Neural cell (in vitro differentiated cells): ENCODE results near the gene IBSP.

Experiments used
- MXI1 ChIP-seq: fragments of 450-650 bp; conservative IDR thresholded peaks from 2 replicates; pipeline ENCODE4 v1.6.1; 2014; ENCODE audit warnings: antibody characterized with exemption, mild to moderate bottlenecking; ENCODE audit not compliant: poor library complexity, severe bottlenecking
- POLR2AphosphoS5 ChIP-seq: IDR thresholded peaks from 2 replicates; pipeline ENCODE4 v1.6.1; 2012
- RAD21 ChIP-seq: fragments of 450-650 bp; conservative IDR thresholded peaks from 2 replicates; pipeline ENCODE4 v1.6.1; 2014; ENCODE audit warnings: antibody characterized with exemption, mild to moderate bottlenecking, moderate library complexity
- SMC3 ChIP-seq: fragments of 450-650 bp; conservative IDR thresholded peaks from 2 replicates; pipeline ENCODE4 v1.6.1; 2014; ENCODE audit warnings: antibody characterized with exemption, mild to moderate bottlenecking, moderate library complexity; ENCODE audit not compliant: poor library complexity
- TF ChIP-seq, protein P1 (sequence below): fragments of 450-650 bp; IDR thresholded peaks from 2 replicates; pipeline ENCODE4 v1.5.1; 2014; ENCODE audit warnings: antibody characterized with exemption, mild to moderate bottlenecking, moderate library complexity; ENCODE audit not compliant: poor library complexity, severe bottlenecking

DNA sequence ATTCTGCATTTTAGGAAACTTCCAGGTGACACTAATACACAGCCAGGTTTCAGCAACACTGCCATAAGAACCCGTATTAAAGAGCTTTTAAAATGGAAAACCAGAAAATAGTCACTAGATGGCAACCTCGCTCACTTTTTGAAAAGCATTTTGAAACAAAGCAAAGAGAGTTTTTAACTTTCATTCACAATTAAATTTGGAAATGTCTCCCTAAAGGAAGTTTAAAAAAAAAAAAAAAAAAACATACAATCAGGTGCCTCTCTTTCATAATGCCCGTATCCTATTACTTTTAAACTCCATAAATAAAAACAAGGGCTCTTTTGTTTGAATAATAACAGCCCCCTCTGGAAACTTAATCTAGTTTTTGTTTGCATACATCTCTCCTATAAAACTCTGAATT is 53.8 kb downstream of the IBSP start:
- TF ChIP-seq POLR2AphosphoS5 (no peak), SMC3 (peak; percentile 78), MXI1 (no peak), RAD21 (peak; percentile 79)
- TF ChIP-seq, protein P1, sequence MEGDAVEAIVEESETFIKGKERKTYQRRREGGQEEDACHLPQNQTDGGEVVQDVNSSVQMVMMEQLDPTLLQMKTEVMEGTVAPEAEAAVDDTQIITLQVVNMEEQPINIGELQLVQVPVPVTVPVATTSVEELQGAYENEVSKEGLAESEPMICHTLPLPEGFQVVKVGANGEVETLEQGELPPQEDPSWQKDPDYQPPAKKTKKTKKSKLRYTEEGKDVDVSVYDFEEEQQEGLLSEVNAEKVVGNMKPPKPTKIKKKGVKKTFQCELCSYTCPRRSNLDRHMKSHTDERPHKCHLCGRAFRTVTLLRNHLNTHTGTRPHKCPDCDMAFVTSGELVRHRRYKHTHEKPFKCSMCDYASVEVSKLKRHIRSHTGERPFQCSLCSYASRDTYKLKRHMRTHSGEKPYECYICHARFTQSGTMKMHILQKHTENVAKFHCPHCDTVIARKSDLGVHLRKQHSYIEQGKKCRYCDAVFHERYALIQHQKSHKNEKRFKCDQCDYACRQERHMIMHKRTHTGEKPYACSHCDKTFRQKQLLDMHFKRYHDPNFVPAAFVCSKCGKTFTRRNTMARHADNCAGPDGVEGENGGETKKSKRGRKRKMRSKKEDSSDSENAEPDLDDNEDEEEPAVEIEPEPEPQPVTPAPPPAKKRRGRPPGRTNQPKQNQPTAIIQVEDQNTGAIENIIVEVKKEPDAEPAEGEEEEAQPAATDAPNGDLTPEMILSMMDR: peak; percentile 77
